DMS53 treated with DMSO at 0.1 percent for 48 hours (cell line): ENCODE results near the gene C1QTNF4.

Experiments
- DNase-seq: peaks from one replicate; lab custom pipeline; 2025; ENCODE audit not compliant: unreplicated experiment; lab: John Stamatoyannopoulos, UW

The C1QTNF4 gene

GRCh38 chr11:47593492-47593933 lies 698 bp downstream of the C1QTNF4 start:
- DNase-seq = no peak

GRCh38 chr11:47592970-47593369 lies 1.2 kb downstream of the C1QTNF4 start:
- DNase-seq = no peak

GRCh38 chr11:47592251-47592650 lies 2.0 kb downstream of the C1QTNF4 start:
- DNase-seq = no peak

- no peak for DNase-seq
Observed at GRCh38 chr11:47591764-47592163, 2.4 kb downstream of the C1QTNF4 start.

- DNase-seq = no peak
Observed at GRCh38 chr11:47589977-47590861, 4.0 kb downstream of the C1QTNF4 start.

GRCh38 chr11:47589584-47589976 lies 4.6 kb downstream of the C1QTNF4 start:
- no peak for DNase-seq

GRCh38 chr11:47589118-47589517 lies 5.1 kb downstream of the C1QTNF4 start:
- DNase-seq = no peak

GRCh38 chr11:47587723-47588326 lies 6.4 kb downstream of the C1QTNF4 start:
- DNase-seq = no peak

- DNase-seq = no peak
Observed at GRCh38 chr11:47587039-47587716, 7.0 kb downstream of the C1QTNF4 start.

GRCh38 chr11:47586098-47586855 lies 7.9 kb downstream of the C1QTNF4 start, which contains the start of gene FAM180B:
TSS of gene FAM180B (plus strand) at chr11:47586678. CDS start at chr11:47586769, 91 bp downstream.
- DNase-seq = no peak

GRCh38 chr11:47583844-47584243 lies 10.4 kb downstream of the C1QTNF4 start:
- no peak for DNase-seq

- DNase-seq = peak; percentile 38
Observed at GRCh38 chr11:47578524-47579494, 15.4 kb downstream of the C1QTNF4 start, which contains the start of the genes KBTBD4 and NDUFS3. TSS of gene KBTBD4 (minus strand) at chr11:47578970. CDS start at chr11:47578951, 19 bp downstream. TSS of gene NDUFS3 (plus strand) at chr11:47579074. CDS start at chr11:47579092, 18 bp downstream.

GRCh38 chr11:47577460-47578041 lies 16.7 kb downstream of the C1QTNF4 start:
- DNase-seq = no peak

- no peak for DNase-seq
Observed at GRCh38 chr11:47573321-47573720, 20.9 kb downstream of the C1QTNF4 start.

- no peak for DNase-seq
Observed at GRCh38 chr11:47572715-47573255, 21.4 kb downstream of the C1QTNF4 start.

- no peak for DNase-seq
Observed at GRCh38 chr11:47571895-47572294, 22.3 kb downstream of the C1QTNF4 start.

GRCh38 chr11:47571357-47571729 lies 22.9 kb downstream of the C1QTNF4 start:
- no peak for DNase-seq

- no peak for DNase-seq
Observed at GRCh38 chr11:47570651-47571356, 23.4 kb downstream of the C1QTNF4 start.
